DMS79 (cell line): ENCODE data around the gene CCL2.

Experiments used
- DNase-seq: peaks from one replicate; lab custom pipeline; 2025; lab: John Stamatoyannopoulos, UW

CCL2 gene

DNA sequence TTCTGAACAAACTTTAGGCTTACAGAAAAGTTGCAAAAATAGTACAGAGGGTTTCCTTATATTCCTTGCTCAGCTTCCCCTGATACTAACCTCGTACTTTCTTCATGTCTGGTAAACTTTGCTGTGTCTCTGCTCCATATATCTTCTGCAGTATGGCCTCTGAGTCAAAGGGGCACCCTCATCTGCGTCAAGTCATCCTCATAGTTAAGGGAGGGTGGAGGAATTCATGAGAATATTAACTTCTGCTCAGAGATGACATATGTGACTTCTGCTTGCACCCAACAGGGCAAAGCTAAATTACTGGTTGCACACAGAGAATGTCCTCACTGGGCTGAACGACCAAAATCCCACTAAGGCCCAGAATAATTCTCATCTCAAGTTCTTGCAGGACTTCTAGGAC is 10.6 kb downstream of the CCL2 start:
- DNase-seq, result no peak

GRCh38 chr17:34269969-34270368 is 14.9 kb downstream of the CCL2 start, which contains the start of gene CCL7:
TSS of gene CCL7 (plus strand) at chr17:34270221. CDS start at chr17:34270291, 70 bp downstream.
- no peak for DNase-seq

DNA sequence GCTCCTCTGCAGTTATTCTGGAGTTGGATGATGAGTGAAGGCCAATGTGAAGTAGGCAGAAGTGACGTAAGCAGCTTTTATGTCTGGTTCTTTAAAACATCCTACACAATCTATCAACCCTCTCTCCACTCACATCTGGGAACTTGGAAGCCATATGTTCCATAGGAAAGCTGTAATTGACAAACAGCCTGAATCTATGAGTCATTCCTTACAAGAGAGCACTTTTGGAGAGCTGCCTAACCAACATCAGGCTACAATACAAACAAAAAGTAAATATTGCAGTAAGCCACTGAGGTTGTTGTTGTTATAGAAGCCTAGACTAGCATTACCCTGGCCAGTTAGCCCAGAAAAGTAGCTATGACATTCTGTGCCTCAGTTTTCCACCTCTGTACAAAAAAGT is 20.8 kb downstream of the CCL2 start:
- peak; percentile 7 for DNase-seq

DNA sequence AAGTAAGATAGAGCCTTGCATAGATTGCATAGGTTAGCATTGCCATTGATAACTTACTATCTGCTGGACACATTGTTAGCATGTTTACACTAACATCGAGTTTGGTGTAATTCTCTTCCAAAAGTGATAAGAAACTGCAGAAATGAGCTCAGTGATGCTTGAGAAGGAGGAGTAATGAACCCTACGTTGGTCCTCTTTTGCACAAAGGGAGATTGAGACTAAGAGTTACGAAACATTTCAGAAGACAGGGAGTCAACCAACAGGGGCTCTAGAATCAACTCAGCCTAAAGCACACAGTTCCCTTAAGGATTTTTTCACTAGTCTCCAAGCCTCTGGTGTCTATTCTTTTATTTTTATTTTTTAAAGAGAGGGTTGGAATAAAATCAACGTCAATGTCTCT is 21.7 kb downstream of the CCL2 start:
- no peak for DNase-seq

DNA sequence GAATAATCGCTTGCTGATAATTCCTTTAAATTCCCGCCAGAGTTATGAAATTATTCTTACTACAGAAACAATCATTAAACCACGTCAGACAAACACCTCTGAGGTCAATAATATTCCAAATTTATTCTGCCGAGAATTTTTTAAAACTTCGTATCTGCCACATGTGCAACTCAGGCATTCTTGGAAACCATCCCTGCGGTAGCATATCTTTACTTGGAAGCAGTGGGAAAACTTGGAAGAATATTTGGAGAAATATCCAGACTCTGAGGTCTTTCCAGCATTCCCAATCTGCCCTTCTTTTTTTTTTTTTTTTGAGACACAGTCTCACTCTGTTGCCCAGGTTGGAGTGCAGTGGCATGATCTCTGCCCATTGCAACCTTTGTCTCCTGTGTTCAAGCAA is 28.5 kb downstream of the CCL2 start:
- DNase-seq, result no peak

DNA sequence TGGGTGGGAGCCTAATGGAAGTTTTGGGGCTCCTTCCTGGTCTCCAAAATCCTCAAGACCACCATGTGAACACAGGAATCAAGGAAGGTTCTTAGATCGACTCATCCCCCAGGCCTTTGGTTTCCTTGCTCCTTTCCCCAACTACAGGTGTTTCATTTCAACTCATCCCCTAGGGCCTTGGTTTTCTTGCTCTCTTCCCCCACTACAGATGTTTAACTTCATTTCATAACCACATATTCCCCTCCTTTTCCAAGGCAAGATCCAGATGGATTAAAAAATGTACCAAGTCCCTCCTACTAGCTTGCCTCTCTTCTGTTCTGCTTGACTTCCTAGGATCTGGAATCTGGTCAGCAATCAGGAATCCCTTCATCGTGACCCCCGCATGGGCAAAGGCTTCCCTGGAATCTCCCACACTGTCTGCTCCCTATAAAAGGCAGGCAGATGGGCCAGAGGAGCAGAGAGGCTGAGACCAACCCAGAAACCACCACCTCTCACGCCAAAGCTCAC is 30.3 kb downstream of the CCL2 start, which contains the start of gene CCL11:
TSS of gene CCL11 (plus strand) at position 457 of the 507 bp plus-strand sequence. CDS start 67 bp downstream, outside the sequence.
- no peak for DNase-seq

- DNase-seq, result no peak
Observed at GRCh38 chr17:34287875-34288274, 32.8 kb downstream of the CCL2 start.

DNA sequence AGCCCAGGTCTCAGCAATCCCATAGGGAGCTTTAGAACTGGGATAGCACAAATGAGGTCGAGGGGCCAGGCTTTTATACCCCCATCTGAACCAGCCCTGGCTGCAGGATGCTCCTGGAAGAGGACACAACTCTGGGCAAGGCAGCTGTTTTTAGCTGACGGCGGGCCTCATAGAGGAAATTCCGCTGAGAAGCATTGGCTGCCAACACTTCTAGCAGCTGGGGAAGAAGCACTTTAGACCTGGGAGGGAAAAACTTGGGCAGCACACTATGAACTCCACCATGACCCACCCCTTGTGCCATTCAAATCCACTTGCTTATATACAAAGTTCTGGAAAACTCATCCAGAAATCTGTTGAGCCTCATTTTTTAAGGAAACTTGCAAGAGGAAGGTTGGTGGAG is 35.5 kb downstream of the CCL2 start:
- DNase-seq, result no peak

- no peak for DNase-seq
Observed at GRCh38 chr17:34291721-34292348, 36.8 kb downstream of the CCL2 start.

GRCh38 chr17:34299027-34299426 is 43.9 kb downstream of the CCL2 start:
- DNase-seq, result no peak

GRCh38 chr17:34299956-34300577 is 45.0 kb downstream of the CCL2 start:
- DNase-seq, result no peak

DNA sequence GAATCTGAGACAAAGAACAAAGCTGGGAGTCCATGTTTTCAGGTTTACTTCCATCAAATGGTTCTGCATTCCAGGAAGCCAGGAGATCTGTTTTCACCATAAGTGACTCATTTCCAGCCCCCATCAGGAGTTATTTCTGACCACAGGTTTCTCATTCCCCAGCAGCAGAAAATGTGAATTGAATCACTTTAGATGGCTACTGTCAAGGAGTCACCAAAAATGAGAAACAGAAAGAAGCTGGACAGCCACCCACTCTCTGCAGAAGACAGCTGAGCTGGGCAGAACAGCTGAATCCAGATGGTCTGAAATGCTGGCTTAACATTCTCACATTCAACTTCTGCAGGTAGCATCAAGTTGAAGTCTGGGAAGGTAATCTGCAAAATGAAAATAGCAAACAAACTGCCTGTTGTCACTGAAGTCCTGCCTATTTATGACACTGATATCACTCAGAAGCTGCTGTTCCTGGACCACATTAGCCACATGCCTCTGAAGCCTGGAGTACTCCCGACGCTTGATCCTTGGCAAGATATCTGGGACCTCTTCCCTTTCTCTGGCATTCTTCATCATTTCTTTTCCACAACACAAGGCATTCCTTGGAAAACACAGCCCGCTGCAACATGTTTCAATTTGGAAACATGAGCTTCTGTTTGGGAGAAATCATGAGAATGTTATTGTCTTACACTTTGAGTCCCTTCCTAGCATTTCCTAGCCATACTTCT is 45.7 kb downstream of the CCL2 start:
- no peak for DNase-seq

GRCh38 chr17:34301986-34302385 is 46.9 kb downstream of the CCL2 start:
- no peak for DNase-seq

- DNase-seq, result no peak
Observed at GRCh38 chr17:34302636-34303035, 47.6 kb downstream of the CCL2 start.

DNA sequence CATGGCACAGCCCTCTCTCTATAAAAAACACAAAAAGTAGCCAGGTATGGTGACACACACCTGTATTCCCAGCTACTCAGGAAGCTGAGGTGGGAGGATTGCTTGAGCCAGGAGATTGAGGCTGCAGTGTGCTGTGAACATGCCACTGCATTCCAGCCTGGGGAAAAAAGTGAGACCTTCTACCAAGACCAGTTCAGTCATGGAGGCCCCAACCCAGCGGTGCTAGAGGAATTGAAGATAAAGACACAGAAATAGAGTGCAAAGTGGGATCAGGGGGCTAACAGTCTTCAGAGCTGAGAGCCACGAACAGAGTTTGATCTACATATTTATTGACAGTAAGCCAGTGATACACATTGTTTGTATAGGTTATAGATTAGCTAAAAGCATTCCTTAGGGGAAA is 48.5 kb downstream of the CCL2 start:
- DNase-seq, result no peak

DNA sequence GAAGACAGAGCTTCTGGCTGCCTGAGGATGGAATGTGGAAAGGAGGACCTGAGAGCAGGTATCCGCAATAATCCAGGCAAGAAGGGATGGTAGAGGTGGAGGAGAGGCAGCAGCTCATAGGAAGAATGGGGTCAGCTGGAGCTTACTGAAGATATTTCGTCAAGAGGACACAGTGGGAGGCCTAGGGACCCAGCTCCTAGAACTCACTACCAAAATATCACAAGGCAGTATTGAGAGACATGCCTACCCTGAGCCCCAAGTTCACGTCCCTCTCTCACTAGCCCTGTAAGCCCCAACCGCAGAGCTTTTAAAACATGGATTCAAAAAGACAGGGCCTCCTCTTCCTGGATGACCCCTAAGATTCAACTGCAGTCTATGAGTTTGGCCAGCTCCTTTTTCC is 50.0 kb downstream of the CCL2 start:
- DNase-seq, result no peak

DNA sequence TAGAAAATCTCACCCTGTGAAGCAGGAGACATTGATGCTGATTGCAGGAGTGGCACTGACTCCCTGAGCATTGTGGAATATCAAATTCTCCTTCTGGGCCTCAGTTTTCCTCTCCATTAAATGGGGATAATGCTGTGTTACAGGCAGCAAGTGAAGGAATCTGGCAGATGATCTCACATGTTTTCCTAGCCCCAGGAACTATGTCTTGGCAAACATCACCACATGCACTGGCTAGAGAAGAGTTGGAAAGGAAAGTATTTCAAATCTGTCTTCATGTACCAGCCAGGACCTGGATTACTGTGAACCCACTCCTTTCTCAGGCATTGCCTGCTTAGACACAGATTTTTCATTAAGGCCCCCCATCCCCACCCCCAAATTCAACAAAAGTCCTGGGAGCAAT is 50.5 kb downstream of the CCL2 start:
- no peak for DNase-seq

DNA sequence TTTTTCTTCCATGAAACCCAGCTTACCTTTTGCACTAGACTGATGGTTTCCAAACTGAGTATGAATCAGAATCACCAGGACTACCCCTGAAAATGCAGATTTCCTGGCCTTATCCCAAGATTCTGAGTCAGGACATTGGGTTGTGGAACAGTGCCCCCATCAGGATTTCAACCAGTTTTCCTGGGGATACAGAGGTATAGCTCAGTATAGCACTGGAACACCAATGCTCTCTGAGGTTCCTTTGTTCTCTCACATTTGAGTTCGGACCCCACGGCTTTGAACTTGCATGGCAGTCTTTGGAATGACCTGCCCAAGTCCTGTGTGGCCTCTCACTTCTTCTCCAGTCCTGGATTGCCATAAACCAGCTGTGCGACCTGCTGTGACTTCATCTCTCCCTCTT is 51.4 kb downstream of the CCL2 start:
- DNase-seq, result no peak
